Kidney (tissue), 14 donors: ENCODE data around the gene HSD17B3. TPM values are rescaled to one million over a fixed set of nuclear protein-coding genes. Genes with fewer than 3 reads are reported as not detected.
A peak's percentile ranks its signal among the peaks of the same experiment; 100 is the strongest.

Source experiments
- DNase-seq, 5 donors: peaks; one replicate each; pipeline ENCODE4 v3.0.0-alpha.2; 2013 to 2020
- FAIRE-seq: peaks from 2 replicates; lab custom pipeline; 2012; peaks lifted over from hg19 to GRCh38; lab: Jason Lieb, UNC
- H3K27ac ChIP-seq, 2 donors: one replicate each; pipeline ENCODE4 v1.7.0; 2013; ENCODE audit warnings: low read depth in 2 of 2, low read length in 2 of 2, inconsistent platforms in 1 of 2
- H3K27me3 ChIP-seq: one replicate; pipeline ENCODE4 v1.7.1; 2013; ENCODE audit warnings: low read length, inconsistent platforms; ENCODE audit not compliant: control insufficient read depth, insufficient read depth
- H3K36me3 ChIP-seq, 3 donors: one replicate each; pipeline versions ENCODE4 v1.7.0 to v1.7.1; 2013; ENCODE audit warnings: low read length in 3 of 3, control low read depth in 1 of 3, inconsistent platforms in 1 of 3; ENCODE audit not compliant: insufficient read depth in 3 of 3, control insufficient read depth in 2 of 3
- H3K4me1 ChIP-seq, 3 donors: one replicate each; pipeline versions ENCODE4 v1.7.0 to v1.7.1; 2013; ENCODE audit warnings: low read length in 3 of 3, inconsistent platforms in 1 of 3, low read depth in 1 of 3; ENCODE audit not compliant: control insufficient read depth in 2 of 3, insufficient read depth in 2 of 3
- H3K4me3 ChIP-seq, 3 donors: one replicate each; pipeline versions ENCODE4 v1.7.0 to v1.8.1; 2013; ENCODE audit warnings: low read length in 3 of 3, control low read depth in 1 of 3, inconsistent platforms in 1 of 3
- H3K9ac ChIP-seq, 3 donors: one replicate each; pipeline versions ENCODE4 v1.7.0 to v1.7.1; 2013; ENCODE audit warnings: low read length in 3 of 3, control low read depth in 1 of 3, inconsistent platforms in 1 of 3
- H3K9me3 ChIP-seq, 3 donors: one replicate each; pipeline versions ENCODE4 v1.7.0 to v1.7.1; 2013; ENCODE audit warnings: low read length in 3 of 3, control low read depth in 1 of 3, inconsistent platforms in 1 of 3; ENCODE audit not compliant: control insufficient read depth in 2 of 3, insufficient read depth in 1 of 3
- CTCF ChIP-seq: IDR thresholded peaks from 3 replicates; pipeline ENCODE4 v1.5.1; 2012; ENCODE audit warnings: mild to moderate bottlenecking, moderate library complexity, borderline replicate concordance; ENCODE audit not compliant: insufficient read depth; ENCODE audit errors: extremely low read depth
- intact Hi-C: fragments of 100-400 bp; cut with DNase I; formaldehyde crosslinking; loops from one replicate; pipeline ENCODE4 v1.11.1; 2022
- polyA plus RNA-seq: library from polyadenylated mRNA; stranded (reverse); fragments of 350-450 nt; fragmentation: Illumina TruSeq; extraction: RNeasy Lipid Tissue Mini Kit (QIAGEN cat#74804); gene quantifications from one replicate; pipeline ENCODE4 v1.2.3, GENCODE V29; 2014; ENCODE audit warnings: low read depth, low replicate concordance; ENCODE audit not compliant: insufficient read depth
- total RNA-seq: library from RNA; stranded (reverse); fragmentation: NEBNext Ultra II Directional; extraction: Animal tissue kit (Norgen Biotek cat#: 25700); gene quantifications from one replicate; pipeline ENCODE4 v1.2.1, GENCODE V29; 2021
- donor health status: control.
- donor health status: control.
- donor health status: control.
- donor health status: control.
- donor health status: control.
- donor health status: DM: yes; HTN: yes; CAD: no.
- donor health status: Normal renal cell carcinoma (clear cell type).

Gene HSD17B3
- total and polyA plus RNA-seq, 2 donors from 2014 or later = 0.66 to 2.0 TPM

- intact Hi-C loops = no loop called here
- TF ChIP-seq CTCF = no peak
- Histone ChIP-seq H3K27me3 (no peaks in the 10 kb centered on the region), H3K27ac (no peak overlapping the region), H3K9ac (no peak overlapping the region), H3K4me1 (no peaks in the 10 kb centered on the region), H3K9me3 (no peaks in the 10 kb centered on the region), H3K36me3 (peaks cover 0 to 10% (median 3%) of the 10 kb centered on the region in 3 donors), H3K4me3 (no peak overlapping the region)
- FAIRE-seq (no peak), DNase-seq (peak in 3 of 5 donors; percentile 35 to 47 (median 44))
These were observed 42.6 kb upstream of the HSD17B3 start for GRCh38 chr9:96344458-96345180.

- H3K9me3 ChIP-seq = no peaks in the 10 kb centered on the region
- no peak overlapping the region for H3K4me3 ChIP-seq
- H3K9ac ChIP-seq = no peak overlapping the region
- H3K27me3 ChIP-seq = no peaks in the 10 kb centered on the region
- no peak for TF ChIP-seq CTCF
- H3K4me1 ChIP-seq = no peaks in the 10 kb centered on the region
- no peak overlapping the region for H3K27ac ChIP-seq
- intact Hi-C loops = no loop called here
- H3K36me3 ChIP-seq = peaks cover 0 to 10% (median 3%) of the 10 kb centered on the region in 3 donors
- FAIRE-seq (no peak), DNase-seq (peak in 1 of 5 donors; percentile 16)
These were observed 41.8 kb upstream of the HSD17B3 start for GRCh38 chr9:96343515-96344360.

DNA sequence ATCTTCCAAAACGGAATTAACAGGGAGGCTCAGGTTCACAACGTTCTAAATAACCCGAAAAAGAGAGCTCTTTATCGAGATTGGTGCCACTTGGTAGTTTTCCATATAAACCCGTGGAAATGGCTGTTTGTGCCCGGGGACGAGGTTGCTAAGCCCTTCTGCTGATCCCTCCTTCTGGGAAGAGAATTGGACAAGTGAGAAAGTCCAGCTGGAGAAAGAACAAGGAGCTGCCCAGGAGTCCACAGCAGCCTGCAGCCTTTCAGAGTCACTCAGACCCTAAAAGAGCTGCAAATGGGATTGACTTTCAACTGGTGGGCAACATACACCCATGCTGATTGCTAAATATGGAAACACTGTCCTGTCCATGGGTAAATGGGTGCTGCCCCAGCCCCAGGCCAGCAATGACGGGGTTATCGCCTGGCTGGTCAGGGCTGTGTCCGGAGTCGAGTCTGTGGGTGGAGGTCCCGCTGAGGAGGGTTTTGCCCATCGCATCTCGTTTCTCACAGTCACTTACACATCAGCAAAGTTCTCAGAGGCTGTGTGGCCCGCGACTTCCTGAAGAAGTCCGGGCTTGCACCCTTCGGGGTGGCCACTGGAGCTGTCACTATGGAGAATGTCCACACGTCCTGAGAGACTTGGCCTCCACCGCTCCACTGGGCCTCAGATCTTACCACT, 40.7 kb upstream of the HSD17B3 start:
- TF ChIP-seq CTCF = no peak
- Histone ChIP-seq H3K27ac (no peak overlapping the region), H3K4me3 (no peak overlapping the region), H3K36me3 (peaks cover 0 to 10% (median 0%) of the 10 kb centered on the region in 3 donors), H3K9ac (no peak overlapping the region), H3K4me1 (no peaks in the 10 kb centered on the region), H3K9me3 (no peaks in the 10 kb centered on the region), H3K27me3 (no peaks in the 10 kb centered on the region)
- intact Hi-C loops = no loop called here
- FAIRE-seq (no peak), DNase-seq (peak in 2 of 5 donors; percentile 42 to 81)
